Right lobe of liver (tissue), 4 donors: ENCODE results near the gene PRR12.

Experiments
- CTCF ChIP-seq, 4 donors: fragments of 200-600 bp in 3 of 4; fragments of 450-650 bp in 1 of 4; IDR thresholded peaks; one replicate each; pipeline versions ENCODE4 v1.5.1 to v1.8.0; 2016 to 2022; ENCODE audit warnings: antibody characterized with exemption in 4 of 4, mild to moderate bottlenecking in 2 of 4
- POLR2A ChIP-seq: fragments of 450-650 bp; IDR thresholded peaks from one replicate; pipeline ENCODE4 v1.6.1; 2017; ENCODE audit warnings: antibody characterized with exemption, mild to moderate bottlenecking
- donor health status: DM: no; HTN: no; CAD: no.
- donor health status: DM: no; HTN: no; CAD: no.
- donor health status: DM: no; HTN: yes; CAD: no.

GRCh38 chr19:49551531-49551930 lies 39.5 kb upstream of the PRR12 start:
- no peak for TF ChIP-seq CTCF (IDR thresholded peaks at IDR 0.05)
- no peak for TF ChIP-seq POLR2A
